HepG2 (cell line): Measurements from ENCODE around the gene FANK1. TPM values are rescaled to one million over a fixed set of nuclear protein-coding genes. Genes with fewer than 3 reads are reported as not detected.

ENCODE experiments used
- ATAC-seq: fragments of 200-7000 bp; cut with Tn5 transposase; 3 replicates; pipeline ENCODE4 v1.9.1; 2020; ENCODE audit warnings: mild to moderate bottlenecking, moderate library complexity
- BruUV-seq: library from RNA; stranded (reverse); fragments of 400-500 nt; replicated peaks from 2 replicates; lab custom pipeline; 2021; lab: Mats Ljungman, UMichigan
- CTCF ChIA-PET: fragments of 300-600 bp; formaldehyde crosslinking; extraction: SDS; loops from one replicate; lab custom pipeline; 2021; ENCODE audit warnings: low total read pairs, inconsistent platforms, low intra/inter-chr PET ratio; lab: Yijun Ruan, JAX
- POLR2A ChIA-PET: fragments of 350-600 bp; sonication (Branson Sonifier 250); formaldehyde crosslinking; loops from one replicate; lab custom pipeline; 2020; ENCODE audit warnings: antibody characterized with exemption, inconsistent platforms; lab: Yijun Ruan, JAX
- DNase-seq: peaks from one replicate; pipeline ENCODE4 v3.0.0-alpha.2; 2015; ENCODE audit warnings: low spot score
- FAIRE-seq: peaks from 3 replicates; lab custom pipeline; 2011; peaks lifted over from hg19 to GRCh38; lab: Jason Lieb, UNC
- H2AFZ ChIP-seq: one replicate; pipeline ENCODE4 v1.6.1; 2011; ENCODE audit warnings: low read length, inconsistent platforms
- H3K27ac ChIP-seq: fragments of 300-600 bp; 3 replicates; pipeline ENCODE4 v1.8.0; 2011; ENCODE audit warnings: mixed run types, mild to moderate bottlenecking, mixed read lengths, low read length, inconsistent platforms; ENCODE audit not compliant: insufficient read depth; ENCODE audit errors: extremely low read length
- H3K27me3 ChIP-seq, 2 experiments: fragments of 200-600 bp in 1 of 2; 2 replicates in 1 of 2; 3 replicates in 1 of 2; pipeline versions ENCODE4 v1.6.0 to v1.8.0; 2011; ENCODE audit warnings: low read length in 2 of 2, mild to moderate bottlenecking in 2 of 2, moderate library complexity in 2 of 2, inconsistent platforms in 1 of 2; ENCODE audit not compliant: insufficient read depth in 2 of 2, control insufficient read depth in 1 of 2
- H3K36me3 ChIP-seq, 2 experiments: fragments of 200-600 bp in 1 of 2; replicated peaks in 1 of 2; 2 replicates in 1 of 2; 3 replicates in 1 of 2; pipeline versions ENCODE4 v1.5.1 to v1.8.0; 2011; ENCODE audit warnings: low read length in 2 of 2, inconsistent platforms in 1 of 2; ENCODE audit not compliant: insufficient read depth in 2 of 2, control insufficient read depth in 1 of 2
- H3K4me1 ChIP-seq: 2 replicates; pipeline ENCODE4 v1.5.1; 2012; ENCODE audit warnings: low read length, inconsistent platforms; ENCODE audit not compliant: insufficient read depth
- H3K4me2 ChIP-seq: 2 replicates; pipeline ENCODE4 v1.6.0; 2011; ENCODE audit warnings: low read depth, low read length, inconsistent platforms
- H3K4me3 ChIP-seq, 3 experiments: fragments of 200-600 bp in 1 of 3; sonication (generic), shearing (Covaris generic) in 1 of 3; replicated peaks in 1 of 3; 2 replicates each; pipeline ENCODE4 v1.5.1; 2011 to 2016; ENCODE audit warnings: low read length in 3 of 3, inconsistent platforms in 2 of 3, low read depth in 2 of 3, mild to moderate bottlenecking in 2 of 3, control low read depth in 1 of 3, mixed read lengths in 1 of 3; ENCODE audit not compliant: insufficient read depth in 1 of 3
- H3K79me2 ChIP-seq: one replicate; pipeline ENCODE4 v1.6.1; 2011; ENCODE audit warnings: low read length, inconsistent platforms; ENCODE audit not compliant: insufficient read depth
- H3K9ac ChIP-seq: 2 replicates; pipeline ENCODE4 v1.6.0; 2011; ENCODE audit warnings: mild to moderate bottlenecking, low read depth, low read length, inconsistent platforms; ENCODE audit not compliant: insufficient read depth
- H3K9me3 ChIP-seq: 2 replicates; pipeline ENCODE4 v1.5.1; 2012; ENCODE audit warnings: mild to moderate bottlenecking, low read length
- H4K20me1 ChIP-seq: 2 replicates; pipeline ENCODE4 v1.6.0; 2011; ENCODE audit warnings: inconsistent platforms, mild to moderate bottlenecking, low read length, moderate library complexity; ENCODE audit not compliant: insufficient read depth
- MTF1 ChIP-seq: sonication (generic); formaldehyde crosslinking; IDR thresholded peaks from 2 replicates; pipeline ENCODE4 v1.5.0; 2020; ENCODE audit warnings: missing genetic modification reagents
- ZBED4 ChIP-seq: sonication (generic); formaldehyde crosslinking; IDR thresholded peaks from 2 replicates; pipeline ENCODE4 v1.4.0; 2020; ENCODE audit warnings: missing genetic modification reagents, borderline replicate concordance
- ZMYM3 ChIP-seq: sonication (generic); formaldehyde crosslinking; IDR thresholded peaks from 2 replicates; pipeline ENCODE4 v1.5.1; 2020; ENCODE audit warnings: mild to moderate bottlenecking, missing genetic modification reagents
- ZNF691 ChIP-seq: sonication (generic); formaldehyde crosslinking; IDR thresholded peaks from 2 replicates; pipeline ENCODE4 v1.4.0; 2020; ENCODE audit warnings: missing genetic modification reagents, low read depth, mild to moderate bottlenecking, borderline replicate concordance
- WGBS: methylation state at CpG from one replicate; pipeline ENCODE4 v1.1.6; 2017; ENCODE audit warnings: low lambda C conversion rate; 5-methylcytosine and 5-hydroxymethylcytosine counted together
- in situ Hi-C: cut with HindIII; loops from 2 replicates; pipeline ENCODE4 v1.10.0; 2017; ENCODE audit warnings: low pct_unique_long_range_greater_than_20kb; ENCODE audit not compliant: extremely low pct_ligation_motif_present
- intact Hi-C: fragments of 100-400 bp; cut with micrococcal nuclease; formaldehyde crosslinking; loops from one replicate; pipeline ENCODE4 v1.10.0; 2022; ENCODE audit not compliant: unreplicated experiment
- polyA plus RNA-seq, 8 experiments: library from polyadenylated mRNA; depleted of rRNA in 3 of 8; stranded (reverse) in 7 of 8; unstranded in 1 of 8; fragments of >200 nt; fragmentation: Illumina TruSeq in 4 of 8; extraction: Trizol in 4 of 8; gene quantifications; 2 replicates each; pipeline versions ENCODE4 v1.2.1 to v1.2.3, GENCODE V29; 2011 to 2016; ENCODE audit warnings: low read depth in 4 of 8, missing spikeins in 1 of 8, mixed read lengths in 1 of 8; ENCODE audit not compliant: insufficient read depth in 1 of 8
- total RNA-seq, 5 experiments: library from RNA; depleted of rRNA; stranded (reverse); fragments of >200 nt; fragmentation: Illumina TruSeq; extraction: Trizol; gene quantifications; 2 replicates each; pipeline ENCODE4 v1.2.3, GENCODE V29; 2016; ENCODE audit warnings: low read depth in 1 of 5
- TF ChIP-seq, protein P1 (sequence below): sonication (generic); formaldehyde crosslinking; IDR thresholded peaks from 2 replicates; pipeline ENCODE4 v1.4.0; 2020; ENCODE audit warnings: missing genetic modification reagents, borderline replicate concordance
- TF ChIP-seq, protein P2 (sequence below): sonication (generic); formaldehyde crosslinking; IDR thresholded peaks from 2 replicates; pipeline ENCODE4 v1.5.1; 2020; ENCODE audit warnings: mild to moderate bottlenecking, missing genetic modification reagents, moderate library complexity
- TF ChIP-seq, protein P3 (sequence below): sonication (generic); formaldehyde crosslinking; IDR thresholded peaks from 2 replicates; pipeline ENCODE4 v1.5.0; 2020; ENCODE audit warnings: missing genetic modification reagents

FANK1 gene
- total and polyA plus RNA-seq, 2 of the 13 experiments (the other 11 are each of a cell fraction or from before 2014, with no cell fraction given) = 0.22 TPM; not detected in 1

GRCh38 chr10:126058507-126058906, 162.1 kb downstream of the FANK1 start:
- no peaks in the 10 kb centered on the region for H3K79me2 ChIP-seq
- intact Hi-C loops (no loop called here), in situ Hi-C loops (no loop called here)
- DNase-seq (no peak), FAIRE-seq (no peak), ATAC-seq (no peak)
- H3K4me2 ChIP-seq = no peak overlapping the region
- no peak overlapping the region for H3K9ac ChIP-seq
- BruUV-seq = no TSS peak
- no peaks in the 10 kb centered on the region for H3K36me3 ChIP-seq
- no peaks in the 10 kb centered on the region for H4K20me1 ChIP-seq
- WGBS = 2% methylated on average over 9 of the region's 9 CpGs
- H3K27me3 ChIP-seq = peaks cover 0 to 37% of the 10 kb centered on the region in 2 experiments; a peak in 2 of 5 replicates
- POLR2A ChIA-PET = no interaction called here
- H2AFZ ChIP-seq = no peak overlapping the region
- CTCF ChIA-PET = no interaction called here
- H3K4me1 ChIP-seq = no peaks in the 10 kb centered on the region
- no peak overlapping the region for H3K27ac ChIP-seq
- no peaks in the 10 kb centered on the region for H3K9me3 ChIP-seq
- no peak overlapping the region for H3K4me3 ChIP-seq
- TF ChIP-seq ZBED4 (CRISPR knock-in tag) (no peak), MTF1 (no peak), ZMYM3 (CRISPR knock-in tag) (no peak), ZNF691 (no peak)
- TF ChIP-seq, protein P1, sequence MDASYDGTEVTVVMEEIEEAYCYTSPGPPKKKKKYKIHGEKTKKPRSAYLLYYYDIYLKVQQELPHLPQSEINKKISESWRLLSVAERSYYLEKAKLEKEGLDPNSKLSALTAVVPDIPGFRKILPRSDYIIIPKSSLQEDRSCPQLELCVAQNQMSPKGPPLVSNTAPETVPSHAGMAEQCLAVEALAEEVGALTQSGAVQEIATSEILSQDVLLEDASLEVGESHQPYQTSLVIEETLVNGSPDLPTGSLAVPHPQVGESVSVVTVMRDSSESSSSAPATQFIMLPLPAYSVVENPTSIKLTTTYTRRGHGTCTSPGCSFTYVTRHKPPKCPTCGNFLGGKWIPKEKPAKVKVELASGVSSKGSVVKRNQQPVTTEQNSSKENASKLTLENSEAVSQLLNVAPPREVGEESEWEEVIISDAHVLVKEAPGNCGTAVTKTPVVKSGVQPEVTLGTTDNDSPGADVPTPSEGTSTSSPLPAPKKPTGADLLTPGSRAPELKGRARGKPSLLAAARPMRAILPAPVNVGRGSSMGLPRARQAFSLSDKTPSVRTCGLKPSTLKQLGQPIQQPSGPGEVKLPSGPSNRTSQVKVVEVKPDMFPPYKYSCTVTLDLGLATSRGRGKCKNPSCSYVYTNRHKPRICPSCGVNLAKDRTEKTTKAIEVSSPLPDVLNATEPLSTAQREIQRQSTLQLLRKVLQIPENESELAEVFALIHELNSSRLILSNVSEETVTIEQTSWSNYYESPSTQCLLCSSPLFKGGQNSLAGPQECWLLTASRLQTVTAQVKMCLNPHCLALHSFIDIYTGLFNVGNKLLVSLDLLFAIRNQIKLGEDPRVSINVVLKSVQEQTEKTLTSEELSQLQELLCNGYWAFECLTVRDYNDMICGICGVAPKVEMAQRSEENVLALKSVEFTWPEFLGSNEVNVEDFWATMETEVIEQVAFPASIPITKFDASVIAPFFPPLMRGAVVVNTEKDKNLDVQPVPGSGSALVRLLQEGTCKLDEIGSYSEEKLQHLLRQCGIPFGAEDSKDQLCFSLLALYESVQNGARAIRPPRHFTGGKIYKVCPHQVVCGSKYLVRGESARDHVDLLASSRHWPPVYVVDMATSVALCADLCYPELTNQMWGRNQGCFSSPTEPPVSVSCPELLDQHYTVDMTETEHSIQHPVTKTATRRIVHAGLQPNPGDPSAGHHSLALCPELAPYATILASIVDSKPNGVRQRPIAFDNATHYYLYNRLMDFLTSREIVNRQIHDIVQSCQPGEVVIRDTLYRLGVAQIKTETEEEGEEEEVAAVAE (CRISPR knock-in tag) = no peak
- TF ChIP-seq, protein P2, sequence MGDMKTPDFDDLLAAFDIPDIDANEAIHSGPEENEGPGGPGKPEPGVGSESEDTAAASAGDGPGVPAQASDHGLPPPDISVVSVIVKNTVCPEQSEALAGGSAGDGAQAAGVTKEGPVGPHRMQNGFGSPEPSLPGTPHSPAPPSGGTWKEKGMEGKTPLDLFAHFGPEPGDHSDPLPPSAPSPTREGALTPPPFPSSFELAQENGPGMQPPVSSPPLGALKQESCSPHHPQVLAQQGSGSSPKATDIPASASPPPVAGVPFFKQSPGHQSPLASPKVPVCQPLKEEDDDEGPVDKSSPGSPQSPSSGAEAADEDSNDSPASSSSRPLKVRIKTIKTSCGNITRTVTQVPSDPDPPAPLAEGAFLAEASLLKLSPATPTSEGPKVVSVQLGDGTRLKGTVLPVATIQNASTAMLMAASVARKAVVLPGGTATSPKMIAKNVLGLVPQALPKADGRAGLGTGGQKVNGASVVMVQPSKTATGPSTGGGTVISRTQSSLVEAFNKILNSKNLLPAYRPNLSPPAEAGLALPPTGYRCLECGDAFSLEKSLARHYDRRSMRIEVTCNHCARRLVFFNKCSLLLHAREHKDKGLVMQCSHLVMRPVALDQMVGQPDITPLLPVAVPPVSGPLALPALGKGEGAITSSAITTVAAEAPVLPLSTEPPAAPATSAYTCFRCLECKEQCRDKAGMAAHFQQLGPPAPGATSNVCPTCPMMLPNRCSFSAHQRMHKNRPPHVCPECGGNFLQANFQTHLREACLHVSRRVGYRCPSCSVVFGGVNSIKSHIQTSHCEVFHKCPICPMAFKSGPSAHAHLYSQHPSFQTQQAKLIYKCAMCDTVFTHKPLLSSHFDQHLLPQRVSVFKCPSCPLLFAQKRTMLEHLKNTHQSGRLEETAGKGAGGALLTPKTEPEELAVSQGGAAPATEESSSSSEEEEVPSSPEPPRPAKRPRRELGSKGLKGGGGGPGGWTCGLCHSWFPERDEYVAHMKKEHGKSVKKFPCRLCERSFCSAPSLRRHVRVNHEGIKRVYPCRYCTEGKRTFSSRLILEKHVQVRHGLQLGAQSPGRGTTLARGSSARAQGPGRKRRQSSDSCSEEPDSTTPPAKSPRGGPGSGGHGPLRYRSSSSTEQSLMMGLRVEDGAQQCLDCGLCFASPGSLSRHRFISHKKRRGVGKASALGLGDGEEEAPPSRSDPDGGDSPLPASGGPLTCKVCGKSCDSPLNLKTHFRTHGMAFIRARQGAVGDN (CRISPR knock-in tag) = no peak
- TF ChIP-seq, protein P3, sequence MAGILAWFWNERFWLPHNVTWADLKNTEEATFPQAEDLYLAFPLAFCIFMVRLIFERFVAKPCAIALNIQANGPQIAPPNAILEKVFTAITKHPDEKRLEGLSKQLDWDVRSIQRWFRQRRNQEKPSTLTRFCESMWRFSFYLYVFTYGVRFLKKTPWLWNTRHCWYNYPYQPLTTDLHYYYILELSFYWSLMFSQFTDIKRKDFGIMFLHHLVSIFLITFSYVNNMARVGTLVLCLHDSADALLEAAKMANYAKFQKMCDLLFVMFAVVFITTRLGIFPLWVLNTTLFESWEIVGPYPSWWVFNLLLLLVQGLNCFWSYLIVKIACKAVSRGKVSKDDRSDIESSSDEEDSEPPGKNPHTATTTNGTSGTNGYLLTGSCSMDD (CRISPR knock-in tag) = no peak
